Activated naive CD4-positive, alpha-beta T cell treated with anti-CD3 and anti-CD28 coated beads, Interleukin-2, amount 50 U/mL, for 16 hours (primary cell): ENCODE measurements around the gene CERCAM.
"Not testable (repeated sequence)": the region's sequence is repeated elsewhere in the genome, so short reads cannot be mapped to it uniquely, and the experiment has no call there.

ENCODE experiments used
- DNase-seq: peaks from one replicate; pipeline ENCODE4 v3.0.0-alpha.2; 2020

The CERCAM gene

GRCh38 chr9:128393145-128393775 lies 27.4 kb upstream of the CERCAM start:
- no peak for DNase-seq

- DNase-seq = no peak
These were observed 26.7 kb upstream of the CERCAM start for GRCh38 chr9:128393970-128394369.

GRCh38 chr9:128394379-128395168 lies 26.1 kb upstream of the CERCAM start:
- DNase-seq = no peak

- no peak for DNase-seq
These were observed 23.6 kb upstream of the CERCAM start for GRCh38 chr9:128396970-128397613.

GRCh38 chr9:128397831-128398230 lies 22.8 kb upstream of the CERCAM start:
- DNase-seq = no peak

GRCh38 chr9:128399861-128400260 lies 20.8 kb upstream of the CERCAM start:
- DNase-seq = no peak

GRCh38 chr9:128404560-128404959 lies 16.1 kb upstream of the CERCAM start:
- DNase-seq = no peak

GRCh38 chr9:128405077-128405779 lies 15.4 kb upstream of the CERCAM start:
- no peak for DNase-seq

GRCh38 chr9:128405780-128406171 lies 14.9 kb upstream of the CERCAM start:
- no peak for DNase-seq

GRCh38 chr9:128406848-128407391 lies 13.7 kb upstream of the CERCAM start:
- DNase-seq = no peak

- no peak for DNase-seq
These were observed 11.7 kb upstream of the CERCAM start for GRCh38 chr9:128408963-128409431.

GRCh38 chr9:128409450-128409849 lies 11.2 kb upstream of the CERCAM start:
- DNase-seq = no peak

- DNase-seq = no peak
These were observed 10.7 kb upstream of the CERCAM start for GRCh38 chr9:128409978-128410377.

- no peak for DNase-seq
These were observed 9.1 kb upstream of the CERCAM start for GRCh38 chr9:128411364-128412119.

- DNase-seq = peak; percentile 49
These were observed 8.4 kb upstream of the CERCAM start for GRCh38 chr9:128412120-128412790.

- not testable (repeated sequence) for DNase-seq
These were observed 6.9 kb upstream of the CERCAM start for GRCh38 chr9:128413728-128414127.

GRCh38 chr9:128414461-128414860 lies 6.2 kb upstream of the CERCAM start:
- DNase-seq = no peak

- no peak for DNase-seq
These were observed 5.4 kb upstream of the CERCAM start for GRCh38 chr9:128415281-128415680.

- DNase-seq = no peak
These were observed 4.6 kb upstream of the CERCAM start for GRCh38 chr9:128416014-128416413.

- DNase-seq = no peak
These were observed 4.1 kb upstream of the CERCAM start for GRCh38 chr9:128416432-128417019.
